Measurements from ENCODE around the gene DOCK6.
"Not testable (repeated sequence)": the region's sequence is repeated elsewhere in the genome, so short reads cannot be mapped to it uniquely, and the experiment has no call there.

Gene DOCK6

DNA sequence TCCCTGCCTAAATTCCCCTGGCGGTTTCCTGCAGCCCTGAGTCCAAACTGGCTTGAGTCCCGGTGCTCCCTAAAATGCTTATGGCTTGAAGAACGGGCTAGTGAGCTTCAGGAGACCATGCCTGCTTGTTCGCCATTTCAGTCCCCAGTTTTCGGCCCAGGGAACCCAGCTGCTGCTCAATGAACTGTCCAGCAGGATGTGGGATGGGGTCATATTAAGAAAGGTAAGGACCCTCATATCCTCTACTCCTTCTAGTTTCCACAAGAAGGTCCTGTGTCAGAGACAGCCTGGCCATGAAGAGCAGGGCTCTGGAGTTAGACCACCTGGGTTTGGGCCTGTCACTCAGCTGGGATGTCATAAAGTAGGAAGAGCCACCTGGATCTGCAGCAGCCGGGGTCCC lies 89.7 kb downstream of the DOCK6 start:
- no peak for DNase-seq (ENCODE audit: low spot score)

DNA sequence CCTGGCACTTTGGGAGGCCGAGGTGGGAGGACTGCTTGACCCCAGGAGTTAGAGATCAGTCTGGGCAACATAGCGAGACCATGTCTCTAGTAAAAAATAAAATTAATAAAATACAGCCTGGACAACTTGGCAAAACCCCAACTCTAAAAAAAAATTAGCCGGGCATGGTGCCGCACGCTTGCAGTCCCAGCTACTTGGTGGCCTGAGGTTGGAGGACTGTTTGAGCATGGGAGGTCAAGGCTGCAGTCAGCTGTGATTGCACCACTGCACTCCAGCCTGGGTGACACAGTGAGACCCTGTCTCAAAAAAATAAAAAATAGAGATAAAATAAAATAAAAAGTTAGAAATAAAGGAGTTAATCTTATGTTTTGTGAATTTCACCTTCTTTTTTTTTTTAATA lies 91.2 kb downstream of the DOCK6 start:
- no peak for DNase-seq (ENCODE audit: low spot score)

DNA sequence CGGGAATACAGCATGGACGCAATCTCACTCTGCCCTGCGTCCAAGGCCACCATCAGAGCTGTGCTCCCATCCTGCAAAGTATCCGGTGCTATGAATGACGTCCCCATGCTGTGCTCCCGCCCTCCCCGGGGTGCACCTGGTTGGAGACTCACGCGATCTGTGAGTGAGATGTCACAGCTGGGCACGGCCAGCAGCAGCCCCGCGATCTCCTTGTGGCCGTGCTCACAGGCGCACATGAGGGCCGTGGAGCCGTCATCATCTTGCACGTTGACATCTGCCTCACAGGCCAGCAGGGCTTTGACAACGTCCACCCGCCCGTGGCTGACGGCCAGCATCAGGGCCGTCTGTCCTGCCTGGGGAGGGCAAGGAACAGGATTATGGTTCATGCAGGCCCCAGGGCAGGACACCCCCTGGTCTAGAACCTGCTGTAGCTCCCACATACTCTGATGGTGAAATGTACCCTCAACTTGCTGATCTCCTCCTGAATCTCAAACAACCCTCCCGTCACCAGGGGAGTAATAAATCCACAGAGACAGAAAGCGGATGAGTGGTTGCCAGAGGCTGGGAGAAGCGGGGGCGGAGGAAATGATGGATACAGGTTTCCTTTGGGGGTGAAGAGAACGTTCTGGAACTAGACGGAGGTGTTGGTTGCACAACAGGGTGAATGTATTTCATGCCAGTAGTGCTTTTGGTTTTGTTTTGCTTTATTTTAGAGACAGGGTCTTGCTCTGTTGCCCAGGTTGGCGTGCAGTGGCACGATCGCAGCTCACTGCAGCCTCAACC lies 92.2 kb downstream of the DOCK6 start:
- DNase-seq (ENCODE audit: low spot score), result no peak

DNA sequence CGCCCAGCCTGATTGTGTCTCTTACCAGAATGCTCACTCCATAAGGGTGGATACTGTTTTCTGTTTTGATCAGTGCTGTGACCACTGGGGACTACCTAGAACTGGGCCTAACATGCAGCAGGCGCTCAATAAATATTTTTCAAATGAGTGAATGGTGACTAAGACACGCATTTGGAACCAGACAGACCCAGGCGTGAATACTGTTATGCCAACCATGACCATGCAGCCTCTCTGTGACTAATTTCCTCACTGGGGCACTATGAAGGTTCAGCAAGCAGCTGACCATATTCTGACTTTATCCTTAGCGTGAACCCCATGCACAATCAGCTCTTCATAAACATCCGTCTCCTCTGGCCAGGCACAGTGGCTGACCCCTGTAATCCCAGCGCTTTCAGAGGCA lies 93.8 kb downstream of the DOCK6 start:
- DNase-seq (ENCODE audit: low spot score), result no peak

DNA sequence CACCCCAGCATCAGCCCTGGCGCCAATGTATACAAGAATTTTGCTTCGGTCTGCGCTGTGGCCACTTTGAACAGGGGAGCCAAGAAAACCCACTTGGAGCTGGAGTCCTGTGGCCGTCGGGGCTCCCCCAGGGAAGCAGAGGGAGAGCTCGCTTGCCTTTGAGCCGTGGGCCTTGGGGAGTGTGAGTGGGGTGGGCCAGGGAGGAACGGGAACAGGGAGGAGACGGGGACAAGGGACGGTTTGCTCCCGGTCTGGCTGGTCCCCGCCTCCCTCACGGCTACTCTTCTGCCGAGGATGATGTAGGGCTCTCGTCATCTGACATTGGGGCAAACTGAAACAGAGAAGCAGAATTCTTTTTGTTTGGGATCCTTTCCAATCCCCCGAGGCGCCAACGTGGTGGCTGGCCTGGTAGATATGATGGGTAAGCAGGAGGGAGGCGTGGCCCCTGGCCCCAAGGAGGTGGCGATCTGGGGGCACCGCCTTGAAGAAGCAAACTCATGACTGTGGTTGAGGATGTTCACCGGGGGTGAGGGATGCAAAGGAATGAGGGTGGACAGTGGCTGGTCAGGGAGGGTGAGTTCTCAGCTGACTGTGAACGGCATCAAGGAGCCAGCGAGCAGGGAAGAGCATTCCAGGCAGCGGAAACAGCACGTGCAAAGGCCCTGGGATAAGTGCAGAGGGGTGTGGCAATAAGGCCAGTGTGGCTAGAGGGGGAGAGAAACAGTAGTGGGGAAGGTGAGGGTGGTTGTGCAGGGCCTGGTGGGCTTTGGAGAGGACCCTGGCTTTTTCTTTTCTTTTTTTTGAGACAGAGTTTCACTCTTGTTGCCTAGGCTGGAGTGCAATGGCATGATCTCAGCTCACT lies 95.8 kb downstream of the DOCK6 start:
- DNase-seq (ENCODE audit: low spot score), result no peak

DNA sequence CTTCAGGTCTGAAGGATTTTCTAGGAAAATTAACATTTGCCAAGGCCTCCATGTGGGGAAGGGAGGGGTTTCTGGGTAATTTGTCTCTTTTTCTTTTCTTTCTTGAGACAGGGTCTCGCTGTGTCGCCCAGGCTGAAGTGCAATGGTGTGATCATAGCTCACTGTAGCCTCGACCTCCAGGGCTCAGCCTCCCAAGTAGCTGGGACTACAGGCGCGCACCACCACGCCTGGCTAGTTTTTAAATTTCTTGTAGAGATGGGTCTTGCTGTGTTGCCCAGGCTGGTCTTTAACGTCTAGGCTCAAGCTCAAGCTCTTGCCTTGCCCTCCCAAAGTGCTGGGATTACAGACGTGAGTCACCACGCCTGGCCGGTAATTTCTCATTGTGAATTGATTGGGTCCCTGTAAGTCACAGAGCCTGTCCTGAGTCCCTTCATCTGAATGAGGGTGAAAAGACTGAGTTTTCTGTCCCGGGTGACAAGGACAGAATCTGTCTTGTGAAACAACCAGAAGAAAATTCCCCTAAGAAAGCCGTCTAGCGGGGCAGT lies 96.8 kb downstream of the DOCK6 start:
- DNase-seq (ENCODE audit: low spot score), result no peak

DNA sequence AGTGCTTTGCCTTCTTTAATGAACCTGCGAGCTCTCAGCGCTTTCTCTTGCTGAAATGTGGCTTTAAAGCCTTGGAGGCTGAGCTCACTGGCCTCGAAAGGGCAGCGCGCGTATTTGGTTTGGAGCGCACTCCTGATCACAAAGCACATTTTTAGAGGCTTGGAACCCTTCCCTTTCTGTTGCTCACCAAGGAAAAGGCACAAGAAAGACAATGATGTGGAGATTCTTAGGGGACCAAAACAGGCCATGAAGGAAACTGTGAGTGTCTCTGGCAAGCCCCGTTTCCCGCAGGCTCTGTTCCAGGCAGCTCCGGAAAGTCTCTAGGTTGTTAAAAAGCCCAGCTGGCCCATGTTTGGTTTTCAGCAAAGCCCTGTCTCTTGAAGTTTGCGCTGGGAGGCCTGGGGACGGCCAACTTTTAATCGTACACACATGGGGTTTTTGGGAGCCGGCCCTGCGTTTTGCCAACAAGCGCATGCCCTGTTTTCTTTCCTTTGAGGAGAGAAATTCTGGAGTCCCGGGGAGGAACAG lies 97.4 kb downstream of the DOCK6 start:
- DNase-seq (ENCODE audit: low spot score), result no peak

DNA sequence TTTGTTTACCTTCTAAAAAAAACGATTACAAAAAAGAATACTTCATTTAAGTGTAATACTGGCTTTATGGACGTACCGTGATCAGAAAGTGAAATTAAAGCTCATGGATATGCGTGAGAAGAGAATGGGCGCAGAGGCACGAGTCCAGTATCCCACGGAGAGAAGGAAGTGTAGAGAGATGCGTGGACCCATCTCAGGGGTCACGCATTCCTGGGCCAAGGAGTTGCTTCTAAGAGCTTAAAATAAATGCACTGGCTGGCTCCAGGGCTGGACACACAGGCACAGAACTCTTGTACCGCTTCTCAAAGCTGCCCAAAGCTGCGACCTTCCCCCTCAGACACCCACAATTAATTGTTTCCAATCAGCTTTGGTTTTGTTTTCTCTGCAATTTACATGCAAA lies 98.0 kb downstream of the DOCK6 start:
- DNase-seq (ENCODE audit: low spot score), result no peak

DNA sequence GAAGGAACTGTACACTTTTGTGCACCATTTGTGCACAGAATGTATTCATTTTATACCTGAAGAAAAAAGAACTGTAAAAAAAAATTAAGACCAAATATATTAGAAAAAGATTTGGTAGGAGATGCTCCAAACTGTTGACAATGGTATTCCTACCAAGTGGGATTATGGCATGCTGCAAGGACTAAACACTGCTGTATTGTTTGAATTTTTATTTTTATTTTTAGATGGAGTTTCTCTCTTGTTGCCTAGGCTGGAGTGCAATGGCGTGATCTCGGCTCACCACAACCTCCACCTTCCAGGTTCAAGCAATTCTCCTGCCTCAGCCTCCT lies 101.9 kb downstream of the DOCK6 start:
- DNase-seq (ENCODE audit: low spot score), result not testable (repeated sequence)

DNA sequence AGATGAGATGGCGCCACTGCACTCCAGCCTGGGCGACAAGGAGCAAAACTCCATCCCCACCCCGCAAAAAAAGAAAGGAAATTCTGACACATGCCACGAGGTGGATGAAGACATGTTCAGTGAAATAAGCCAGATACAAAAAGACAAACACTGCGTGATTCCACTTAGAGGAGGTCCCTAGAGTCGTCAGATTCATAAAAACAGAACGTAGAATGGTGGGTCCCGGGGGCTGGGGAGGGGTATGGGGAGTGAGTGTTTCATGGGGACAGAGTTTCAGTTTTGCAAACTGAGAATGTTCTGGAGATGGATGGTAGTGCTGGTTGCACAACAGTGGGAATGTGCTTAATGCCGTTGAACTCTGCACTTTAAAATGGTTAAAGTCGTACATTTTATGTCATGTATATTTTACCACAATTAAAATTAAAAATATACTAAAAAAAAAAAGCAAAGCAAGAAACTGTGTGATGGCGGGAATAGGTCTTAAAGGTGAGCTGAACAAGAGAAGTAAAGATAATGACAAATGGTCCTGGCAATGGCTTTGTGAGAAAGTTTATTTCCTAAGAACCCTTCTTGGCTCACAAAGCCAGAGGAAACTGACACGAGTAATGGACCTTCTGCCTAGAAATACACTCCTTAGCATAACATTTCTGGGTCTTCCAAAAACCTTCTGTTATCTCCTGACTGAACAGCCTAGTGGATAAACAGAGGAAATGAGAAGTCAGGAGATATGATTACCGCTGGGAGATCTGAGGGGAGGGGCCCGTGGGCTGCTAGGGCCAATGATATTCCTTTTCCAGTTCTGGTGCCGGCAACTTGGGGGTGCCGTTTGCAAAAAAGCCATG lies 102.5 kb downstream of the DOCK6 start:
- DNase-seq (ENCODE audit: low spot score), result no peak

DNA sequence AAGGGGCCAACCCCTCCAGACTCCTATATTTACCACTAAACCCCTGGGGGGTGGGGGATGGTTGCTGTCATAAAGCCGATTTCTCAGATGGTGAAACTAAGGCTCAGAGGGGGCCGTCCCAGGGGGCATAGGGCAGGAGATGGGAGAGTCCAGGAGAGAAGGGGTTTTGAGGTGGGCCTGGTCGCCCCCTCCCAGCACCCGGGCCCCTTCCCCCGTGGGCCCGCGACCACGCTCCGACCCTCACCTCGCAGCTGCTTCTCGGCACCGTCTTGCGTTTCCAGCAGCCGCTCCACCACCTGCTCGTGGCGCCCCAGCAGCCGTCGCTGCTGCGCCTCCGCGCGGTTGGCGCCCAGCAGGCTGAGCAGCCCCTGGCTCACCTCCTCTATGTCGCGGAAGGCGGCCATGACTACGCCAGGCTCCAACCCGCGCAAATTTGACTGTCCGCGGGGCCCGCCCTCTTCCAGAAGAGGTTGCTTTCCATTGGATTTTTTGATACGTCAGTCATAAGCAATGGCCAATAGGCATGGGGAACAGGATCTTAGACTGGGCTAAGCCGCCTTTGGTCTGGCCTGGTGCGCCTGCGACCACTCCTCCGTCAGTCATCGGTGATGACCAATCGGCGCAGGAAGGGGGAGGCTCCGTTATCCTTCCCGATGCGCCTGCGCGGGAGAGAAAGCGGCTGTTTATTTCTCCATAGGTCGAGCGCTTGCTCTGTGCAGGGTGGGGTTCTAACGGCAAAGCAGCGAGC lies 106.8 kb downstream of the DOCK6 start, which contains the start of gene SPC24:
Gene SPC24, minus strand, starts transcription at position 410 of the 748 bp plus-strand sequence. Its CDS starts 6 bp downstream, at position 404.
- DNase-seq (ENCODE audit: low spot score), result peak; percentile 98

DNA sequence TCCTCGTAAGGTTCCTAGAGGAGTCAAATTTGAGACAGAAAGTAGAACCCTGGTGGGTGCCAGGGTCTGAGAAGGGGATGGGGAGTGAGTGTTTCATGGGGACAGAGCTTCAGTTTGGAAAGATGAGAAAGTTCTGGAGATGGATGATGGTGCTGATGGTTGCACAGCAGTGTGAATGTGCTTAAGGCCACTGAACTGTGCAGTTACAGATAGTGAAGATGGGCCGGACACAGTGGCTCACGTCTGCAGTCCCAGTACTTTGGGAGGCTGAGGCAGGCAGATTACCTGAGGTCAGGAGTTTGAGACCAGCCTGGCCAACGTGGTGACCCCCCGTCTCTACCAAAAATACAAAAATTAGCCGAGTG lies 107.7 kb downstream of the DOCK6 start:
- DNase-seq (ENCODE audit: low spot score), result peak; percentile 38

DNA sequence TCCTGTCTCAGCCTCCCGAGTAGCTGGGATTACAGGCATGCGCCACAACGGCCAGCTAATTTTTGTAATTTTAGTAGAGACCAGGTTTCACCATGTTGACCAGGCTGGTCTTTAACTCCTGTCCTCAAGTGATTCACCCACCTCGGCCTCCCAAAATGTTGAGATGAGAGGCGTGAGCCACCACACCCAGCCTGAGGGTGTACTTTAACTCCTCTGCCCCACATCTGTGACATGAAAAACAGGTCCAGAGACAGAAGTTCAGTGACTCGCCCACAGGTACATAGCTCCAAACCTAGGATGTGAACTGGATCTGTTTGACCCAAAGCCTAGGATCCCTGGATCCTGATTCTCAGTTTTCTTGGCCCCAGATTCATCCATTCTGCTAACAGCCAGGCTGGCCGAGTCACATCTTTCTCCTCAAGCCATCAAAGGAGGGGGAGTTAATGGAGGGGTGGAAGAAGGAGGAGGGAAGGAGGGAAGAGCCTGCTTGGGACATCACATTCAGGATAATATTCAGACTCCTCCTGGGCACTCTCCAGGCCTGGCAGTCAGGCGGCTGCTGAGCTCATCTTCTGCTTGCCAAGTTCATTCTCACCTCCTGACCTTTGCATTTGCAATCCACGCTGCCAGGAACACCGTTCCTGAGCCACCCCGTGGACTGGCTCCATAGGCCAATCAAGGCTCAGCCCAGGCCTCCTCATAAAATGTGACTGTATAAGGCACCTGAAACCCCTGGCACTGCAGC lies 109.8 kb downstream of the DOCK6 start:
- DNase-seq (ENCODE audit: low spot score), result no peak

DNA sequence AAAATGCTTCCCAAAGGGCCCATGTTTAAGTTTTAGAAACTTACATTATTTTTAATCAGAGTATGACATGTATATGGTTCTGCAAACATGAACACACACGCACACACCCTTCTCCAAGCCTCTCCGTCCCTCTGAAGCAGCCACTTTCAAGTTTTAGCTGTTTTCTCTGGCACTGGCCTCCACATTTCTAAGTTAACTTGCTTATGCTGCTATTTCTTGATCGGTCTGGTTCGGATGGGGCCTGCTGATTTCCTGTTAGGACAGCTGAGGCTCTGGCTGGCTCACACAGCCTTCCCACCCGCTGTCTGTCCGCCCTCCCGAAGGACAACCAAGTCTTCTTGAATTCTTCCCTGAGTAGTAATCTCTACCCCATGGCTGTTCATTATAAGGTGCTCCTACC lies 111.1 kb downstream of the DOCK6 start:
- no peak for DNase-seq (ENCODE audit: low spot score)

Data from hematopoietic multipotent progenitor cell treated with erythropoietin and hydrocortisone succinate and interleukin-3 and kit ligand, for 15 days (in vitro differentiated cells).